ENCODE data around the gene RHOC. TPM values are rescaled to one million over a fixed set of nuclear protein-coding genes. Genes with fewer than 3 reads are reported as not detected.
"Not testable (repeated sequence)": the region's sequence is repeated elsewhere in the genome, so short reads cannot be mapped to it uniquely, and the experiment has no call there.

Gene RHOC
- 100 to 1,000 TPM; 214 to 263 (median 219) TPM for polyA plus RNA-seq (ENCODE audit: insufficient read length in 4 of 4)

DNA sequence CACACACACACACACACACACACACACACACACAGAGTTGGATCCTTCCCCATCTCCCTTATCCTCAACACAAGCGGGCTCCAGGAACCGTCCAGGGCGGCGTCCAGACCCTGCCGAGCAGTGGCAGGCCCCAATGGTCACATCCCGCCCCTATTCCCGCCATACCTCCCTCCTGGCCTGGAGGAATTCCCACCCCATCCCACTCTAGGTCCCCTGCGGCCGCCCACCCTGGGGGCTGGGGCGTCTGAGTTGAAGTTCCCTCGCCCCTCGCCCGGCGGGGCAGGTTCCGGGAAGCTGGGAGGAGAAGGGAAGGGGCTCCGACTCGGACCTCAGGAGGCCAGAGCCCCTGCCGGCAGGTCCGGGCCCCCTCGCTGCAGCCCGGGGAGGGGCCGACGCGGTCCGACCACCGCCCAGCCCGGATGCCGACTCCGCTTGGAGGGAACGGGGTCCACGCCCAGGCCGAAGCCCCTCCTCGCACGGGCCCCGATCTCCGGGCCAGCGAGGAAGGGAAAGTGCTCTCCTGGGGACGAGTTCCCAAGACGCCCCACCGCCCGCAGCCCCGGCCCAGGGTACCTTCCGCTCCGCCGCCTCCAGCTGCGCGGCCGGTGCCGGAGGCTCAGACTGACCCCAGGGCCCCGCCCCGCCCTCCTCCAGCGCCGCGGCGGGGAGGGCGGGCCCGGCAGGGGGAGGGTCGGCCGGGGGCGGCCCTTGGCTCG lies at the start of gene RHOC:
Gene RHOC (minus strand): TSS at position 623 of the 716 bp plus-strand sequence. CDS start 3,328 bp downstream, outside the sequence.
- no peak for DNase-seq (ENCODE audit: low read depth in 4 of 4, low spot score in 3 of 4)

DNA sequence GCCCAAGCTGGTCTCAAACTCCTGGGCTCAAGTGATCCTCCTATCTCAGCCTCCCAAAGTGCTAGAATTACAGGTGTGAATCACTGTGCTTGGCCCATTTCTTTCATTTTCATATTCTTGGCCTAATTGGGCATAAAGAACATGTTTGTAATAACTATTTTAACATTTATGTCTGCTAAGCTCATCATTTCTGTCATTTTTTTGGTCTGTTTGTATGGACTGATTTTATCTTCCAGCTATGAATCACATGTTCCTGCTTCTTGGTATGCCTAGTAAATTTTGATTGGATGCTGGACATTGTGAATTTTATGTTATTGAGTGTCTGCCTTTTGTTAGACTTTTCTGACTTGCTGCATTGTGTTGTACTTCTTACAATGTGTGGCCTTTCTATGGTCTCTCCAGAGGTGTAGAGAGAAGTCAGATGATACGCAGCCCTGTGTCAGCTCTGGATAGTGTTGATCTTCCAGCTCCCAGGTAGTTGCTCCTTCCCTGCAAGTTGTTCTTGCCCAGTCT lies 47.2 kb upstream of the RHOC start:
- no peak for DNase-seq (ENCODE audit: low read depth in 4 of 4, low spot score in 3 of 4)

DNA sequence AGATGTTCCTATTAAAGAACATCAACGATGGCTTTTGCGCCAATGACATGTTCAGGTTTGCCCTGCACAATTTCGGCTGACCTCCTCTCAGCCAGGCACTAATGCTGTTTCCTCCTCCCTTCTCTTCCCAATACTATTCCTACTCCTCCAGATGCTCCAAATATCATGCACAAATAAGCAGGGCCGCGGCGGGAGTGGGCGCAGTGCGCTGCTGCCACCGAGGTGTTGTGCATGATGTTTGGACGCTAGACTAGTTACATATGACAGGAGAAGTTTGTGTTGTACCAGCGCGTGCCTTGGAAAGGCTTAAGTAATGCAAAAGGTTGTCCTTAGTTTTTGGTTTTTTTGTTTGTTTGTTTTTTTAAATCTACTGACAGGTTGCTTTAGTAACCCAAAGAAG lies 41.5 kb upstream of the RHOC start:
- DNase-seq (ENCODE audit: low read depth in 4 of 4, low spot score in 3 of 4): no peak

DNA sequence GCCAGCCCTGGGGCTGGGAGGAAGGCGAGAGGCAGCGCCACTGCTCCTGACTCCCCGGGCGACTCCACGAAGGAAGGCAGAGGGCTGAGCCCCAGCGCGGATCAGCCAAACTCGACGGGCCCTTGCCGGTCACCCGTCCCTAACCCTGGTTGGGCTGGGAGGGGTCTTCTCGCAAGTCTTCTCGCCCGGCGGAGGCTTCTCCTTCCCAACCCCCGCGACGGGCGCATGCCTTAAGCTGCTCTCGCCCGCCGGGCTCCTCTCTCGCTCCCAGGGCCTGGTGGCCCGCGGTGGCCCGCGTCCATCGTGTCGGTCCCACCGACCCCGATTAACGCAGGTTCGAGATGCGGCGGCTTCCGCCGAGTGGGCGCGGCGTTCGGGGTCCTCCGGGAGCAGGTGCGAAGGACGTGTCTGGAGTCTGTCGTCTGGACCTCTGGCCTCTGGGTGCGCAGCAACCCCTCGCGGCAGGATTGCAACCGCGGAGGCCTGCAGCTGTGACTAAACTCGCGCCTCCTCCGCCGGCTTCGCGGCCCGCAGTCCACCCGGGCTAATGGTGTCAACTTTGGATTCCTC lies 37.2 kb upstream of the RHOC start:
- no peak for DNase-seq (ENCODE audit: low read depth in 4 of 4, low spot score in 3 of 4)

DNA sequence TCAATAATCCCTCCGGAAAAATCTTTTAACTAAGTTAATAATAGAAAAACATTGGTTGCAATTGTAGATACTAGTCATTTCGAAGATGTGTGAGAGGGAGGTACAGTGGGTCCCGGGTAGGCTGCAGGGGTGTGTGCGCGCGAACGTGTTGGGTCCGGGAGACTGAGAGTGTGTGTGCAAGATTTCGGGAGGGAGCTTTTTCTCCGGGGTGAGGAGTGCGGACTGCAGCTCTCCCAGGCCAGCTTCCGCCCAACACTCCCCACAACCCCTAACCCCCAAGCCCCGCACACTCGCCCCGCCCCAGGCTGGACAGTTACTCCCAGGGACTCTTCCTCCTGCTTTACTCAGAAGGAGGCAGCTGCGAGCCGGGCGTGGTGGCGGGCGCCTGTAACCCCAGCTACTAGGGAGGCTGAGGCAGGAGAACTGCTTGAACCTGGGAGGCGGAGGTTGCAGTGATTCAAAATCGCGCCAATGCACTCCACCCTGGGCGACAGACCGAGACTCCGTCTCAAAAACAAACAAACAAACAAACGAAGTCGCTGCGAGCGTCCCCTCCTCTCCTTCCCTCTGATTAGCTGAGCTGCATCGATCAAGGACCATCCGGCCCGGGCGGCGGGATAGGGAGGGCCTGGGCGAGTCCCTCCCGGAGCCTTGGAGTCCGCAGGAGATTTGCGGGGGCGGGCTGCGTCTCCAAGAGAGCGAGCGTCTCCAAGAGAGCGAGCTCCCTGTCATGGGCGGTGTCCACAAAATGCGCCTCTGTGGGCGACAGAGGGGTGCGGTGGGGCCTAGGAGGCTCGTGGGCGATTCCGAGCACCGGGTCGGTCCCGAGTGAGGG lies 36.5 kb upstream of the RHOC start:
- DNase-seq (ENCODE audit: low read depth in 4 of 4, low spot score in 3 of 4): no peak

DNA sequence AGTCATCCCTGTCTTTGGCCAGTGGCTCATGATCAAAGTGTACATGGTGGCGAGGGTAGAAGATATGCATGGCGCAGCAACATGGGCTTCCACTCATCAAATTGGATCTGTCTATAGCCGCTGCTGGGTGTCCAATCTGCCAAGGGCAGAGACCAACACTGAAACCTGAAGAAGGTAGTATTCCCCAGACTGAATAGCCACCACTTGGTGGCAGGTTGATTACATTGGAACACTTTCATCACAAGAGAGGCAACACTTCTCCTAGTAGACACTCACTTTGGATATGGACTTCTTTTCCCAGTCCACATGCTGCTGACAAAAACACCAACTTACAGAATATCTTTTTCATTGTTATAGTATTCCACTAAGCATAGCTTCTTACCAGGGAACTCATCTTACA lies 30.6 kb upstream of the RHOC start:
- no peak for DNase-seq (ENCODE audit: low read depth in 4 of 4, low spot score in 3 of 4)

DNA sequence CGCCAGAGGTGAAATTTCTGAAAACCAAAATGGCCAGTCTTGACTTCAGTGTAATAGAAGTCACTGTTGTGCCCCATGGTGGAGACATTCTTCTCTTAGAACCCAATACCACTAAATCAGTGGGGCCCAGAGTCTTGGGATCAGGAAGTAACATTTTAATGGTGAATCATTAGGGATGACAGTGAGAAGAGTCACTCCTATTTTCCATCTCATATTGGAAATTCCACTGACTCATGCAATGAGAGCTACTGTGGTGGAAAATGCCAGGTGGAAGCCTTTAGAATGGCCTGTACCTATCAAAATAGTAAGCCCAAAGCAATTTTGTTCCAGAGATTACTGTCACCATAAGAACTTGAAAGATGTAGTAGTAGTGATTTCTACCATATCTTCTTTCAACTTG lies 28.8 kb upstream of the RHOC start:
- DNase-seq (ENCODE audit: low read depth in 4 of 4, low spot score in 3 of 4): no peak

DNA sequence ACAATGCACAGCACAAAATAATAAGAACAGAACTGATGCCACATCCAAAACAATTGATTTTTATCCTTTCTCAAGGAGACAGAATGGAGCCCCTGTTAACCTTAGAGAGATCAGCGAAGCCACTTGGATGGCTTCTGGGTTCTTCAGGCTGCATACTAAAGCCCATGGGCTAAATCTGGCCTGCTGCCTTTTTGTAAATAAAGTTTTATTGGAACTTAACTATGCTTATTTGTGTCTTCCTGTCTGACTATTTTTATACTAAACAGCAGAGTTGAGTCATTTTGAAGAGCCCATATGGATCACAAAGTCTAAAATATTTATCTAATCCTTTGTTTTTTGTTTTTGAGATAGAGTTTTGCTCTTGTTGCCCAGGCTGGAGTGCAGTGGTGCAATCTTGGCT lies 24.5 kb upstream of the RHOC start:
- no peak for DNase-seq (ENCODE audit: low read depth in 4 of 4, low spot score in 3 of 4)

DNA sequence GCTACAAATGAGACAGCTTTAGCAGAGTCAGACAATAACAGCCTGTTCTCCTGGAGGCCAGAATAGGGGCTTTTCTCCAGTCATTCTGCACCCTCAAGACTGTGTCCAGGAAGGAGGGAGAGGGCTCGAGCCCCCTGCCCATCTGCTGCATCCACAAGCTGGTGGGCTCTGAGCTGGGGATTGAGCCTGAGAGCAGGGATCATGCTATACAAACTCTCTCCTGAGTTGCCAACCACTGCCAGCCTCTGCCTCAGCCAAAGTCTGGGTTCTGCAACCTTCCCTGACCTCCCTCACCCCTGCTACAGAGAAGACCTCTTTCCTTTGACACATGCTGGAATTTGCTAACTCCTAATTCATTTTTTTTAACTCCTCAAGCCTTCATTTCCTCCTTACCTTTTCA lies 23.0 kb upstream of the RHOC start:
- DNase-seq (ENCODE audit: low read depth in 4 of 4, low spot score in 3 of 4): no peak

DNA sequence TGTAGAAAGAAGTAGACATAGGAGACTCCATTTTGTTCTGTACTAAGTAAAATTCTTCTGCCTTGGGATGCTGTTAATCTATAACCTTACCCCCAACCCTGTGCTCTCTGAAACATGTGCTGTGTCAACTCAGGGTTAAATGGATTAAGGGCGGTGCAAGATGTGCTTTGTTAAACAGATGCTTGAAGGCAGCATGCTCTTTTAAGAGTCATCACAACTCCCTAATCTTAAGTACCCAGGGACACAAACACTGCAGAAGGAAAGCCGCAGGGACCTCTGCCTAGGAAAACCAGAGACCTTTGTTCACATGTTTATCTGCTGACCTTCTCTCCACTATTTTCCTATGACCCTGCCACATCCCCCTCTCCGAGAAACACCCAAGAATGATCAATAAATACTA lies 22.1 kb upstream of the RHOC start:
- DNase-seq (ENCODE audit: low read depth in 4 of 4, low spot score in 3 of 4): not testable (repeated sequence)

DNA sequence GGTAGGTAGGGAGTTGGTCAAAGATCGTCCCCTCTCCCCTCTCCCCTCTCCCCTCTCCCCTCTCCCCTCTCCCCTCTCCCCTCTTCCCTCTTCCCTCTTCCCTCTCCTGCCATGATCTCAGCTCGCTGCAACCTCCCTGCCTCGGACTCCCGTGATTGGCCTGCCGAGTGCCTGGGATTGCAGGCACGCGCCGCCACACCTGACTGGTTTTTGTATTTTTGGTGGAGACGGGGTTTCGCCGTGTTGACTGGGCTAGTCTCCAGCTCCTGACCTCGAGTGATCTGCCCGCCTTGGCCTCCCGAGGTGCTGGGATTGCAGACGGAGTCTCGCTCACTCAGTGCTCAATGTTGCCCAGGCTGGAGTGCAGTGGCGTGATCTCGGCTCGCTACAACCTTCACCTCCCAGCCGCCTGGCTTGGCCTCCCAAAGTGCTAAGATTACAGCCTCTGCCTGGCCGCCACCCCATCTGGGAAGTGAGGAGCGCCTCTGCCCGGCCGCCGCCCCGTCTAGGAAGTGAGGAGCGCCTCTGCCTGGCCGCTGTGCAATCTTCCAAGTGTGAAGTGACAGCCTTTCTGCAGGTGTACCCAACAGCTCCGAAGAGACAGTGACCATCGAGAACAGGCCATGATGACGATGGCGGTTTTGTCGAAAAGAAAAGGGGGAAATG lies 21.5 kb upstream of the RHOC start:
- DNase-seq (ENCODE audit: low read depth in 4 of 4, low spot score in 3 of 4): not testable (repeated sequence)

DNA sequence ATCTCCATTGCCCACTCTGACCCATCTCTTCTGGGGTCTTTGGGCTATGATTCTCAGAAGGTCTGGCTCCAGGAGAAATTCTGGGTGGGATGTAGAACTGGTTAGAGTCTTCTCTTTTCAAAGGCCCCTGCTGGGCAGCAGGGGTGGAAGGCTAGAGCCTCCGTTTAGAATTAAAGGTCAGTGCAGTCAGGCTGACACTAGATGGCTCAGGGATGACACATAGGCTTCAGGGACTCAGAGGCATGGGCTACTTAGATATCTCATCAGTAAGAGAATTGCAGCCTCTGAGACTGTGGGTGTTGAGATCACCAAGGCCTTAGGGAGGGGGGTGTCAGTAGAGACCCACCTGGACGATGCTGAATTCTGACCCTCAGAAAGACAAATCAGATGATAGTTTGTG lies 20.8 kb upstream of the RHOC start:
- no peak for DNase-seq (ENCODE audit: low read depth in 4 of 4, low spot score in 3 of 4)

DNA sequence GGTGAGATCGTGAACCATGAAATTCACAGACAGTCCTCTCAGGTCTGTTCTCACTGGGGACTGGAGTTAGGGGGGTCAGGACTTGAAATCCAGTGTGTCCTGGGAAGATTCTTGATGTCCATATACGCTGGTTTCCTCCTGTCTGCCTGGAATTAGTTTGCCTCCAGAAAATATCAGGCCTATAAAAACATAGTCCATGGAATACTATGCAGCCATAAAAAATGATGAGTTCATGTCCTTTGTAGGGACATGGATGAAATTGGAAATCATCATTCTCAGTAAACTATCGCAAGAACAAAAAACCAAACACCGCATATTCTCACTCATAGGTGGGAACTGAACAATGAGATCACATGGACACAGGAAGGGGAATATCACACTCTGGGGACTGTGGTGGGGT lies 17.3 kb upstream of the RHOC start:
- not testable (repeated sequence) for DNase-seq (ENCODE audit: low read depth in 4 of 4, low spot score in 3 of 4)

DNA sequence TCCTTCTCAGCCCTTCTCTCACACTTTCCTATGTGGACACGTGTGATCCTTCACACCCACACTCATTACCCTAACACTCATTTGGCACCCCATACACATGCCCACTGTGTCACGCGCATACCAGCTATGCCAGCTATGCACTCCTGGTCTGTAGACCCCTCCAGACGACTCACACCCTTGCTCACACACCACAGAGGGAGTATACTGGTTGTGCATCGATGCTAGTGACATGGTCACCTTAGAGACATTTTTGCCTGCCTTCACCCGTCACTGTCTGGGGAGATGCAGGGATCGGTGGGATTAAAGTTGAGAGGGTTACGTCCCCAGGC lies 16.5 kb upstream of the RHOC start:
- no peak for DNase-seq (ENCODE audit: low read depth in 4 of 4, low spot score in 3 of 4)

DNA sequence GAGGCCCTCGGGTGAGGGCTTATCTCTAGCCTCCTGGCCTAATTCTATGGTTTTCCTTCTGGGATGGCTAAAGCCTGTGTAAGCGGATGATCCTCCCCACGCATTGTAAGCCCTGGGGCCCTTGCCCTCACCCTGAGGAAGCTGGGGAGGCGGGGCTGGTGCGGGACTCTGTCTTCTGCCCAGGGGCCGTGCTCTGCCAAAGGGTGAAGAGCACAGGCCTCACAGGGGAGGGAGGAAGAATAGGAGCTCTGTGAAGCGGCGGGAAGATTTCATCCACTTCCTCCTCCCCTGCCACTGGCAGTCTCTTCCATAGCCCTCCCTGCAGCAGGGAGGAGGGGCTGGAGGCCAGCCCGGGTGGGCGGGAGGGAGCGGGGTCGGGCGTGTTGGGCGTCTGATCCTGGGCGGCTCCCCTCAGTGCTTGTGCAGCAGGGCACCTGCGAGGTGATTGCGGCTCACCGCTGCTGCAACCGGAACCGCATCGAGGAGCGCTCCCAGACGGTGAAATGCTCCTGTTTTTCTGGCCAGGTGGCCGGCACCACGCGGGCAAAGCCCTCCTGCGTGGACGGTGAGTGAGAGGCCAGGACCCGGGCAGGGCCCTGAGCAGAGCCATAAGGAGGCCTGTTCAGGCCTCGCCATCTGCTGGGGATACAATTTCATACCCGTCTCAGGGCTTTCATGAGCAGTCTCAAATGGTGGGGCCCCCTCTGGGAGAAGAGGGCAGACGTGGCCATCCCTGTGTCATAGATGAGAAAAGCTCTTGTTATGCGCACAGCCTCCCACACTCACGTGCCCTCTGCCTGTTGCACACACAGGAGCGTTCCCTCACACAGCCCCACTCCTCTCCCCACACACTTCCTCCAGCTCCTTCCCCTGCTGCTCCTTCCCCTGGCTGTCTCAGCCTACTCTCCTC lies 15.9 kb upstream of the RHOC start:
- DNase-seq (ENCODE audit: low read depth in 4 of 4, low spot score in 3 of 4): no peak

DNA sequence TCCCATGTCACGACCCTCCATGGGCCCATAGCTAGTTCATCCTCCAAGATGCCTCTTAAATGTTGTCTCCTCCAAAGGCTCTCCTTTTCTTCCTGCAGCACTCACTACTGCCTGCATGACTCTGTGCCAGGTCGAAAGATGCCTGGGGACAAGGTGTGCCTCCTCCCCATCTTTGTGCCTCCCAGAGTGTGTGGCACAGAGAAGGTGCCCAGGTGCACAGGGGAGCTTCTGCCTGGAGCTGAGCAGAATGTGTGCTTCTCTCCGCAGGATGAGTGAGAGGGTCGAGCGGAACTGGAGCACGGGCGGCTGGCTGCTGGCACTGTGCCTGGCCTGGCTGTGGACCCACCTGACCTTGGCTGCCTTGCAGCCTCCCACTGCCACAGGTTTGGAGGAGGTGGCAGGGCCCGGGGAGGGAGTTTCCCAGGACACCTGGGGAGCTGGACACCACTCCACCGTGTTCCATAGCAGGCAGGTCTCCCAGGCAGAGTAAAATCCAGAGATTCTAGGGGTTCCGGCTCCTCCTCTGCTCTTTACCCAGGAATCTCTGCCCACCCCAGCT lies 15.1 kb upstream of the RHOC start:
- DNase-seq (ENCODE audit: low read depth in 4 of 4, low spot score in 3 of 4): no peak

DNA sequence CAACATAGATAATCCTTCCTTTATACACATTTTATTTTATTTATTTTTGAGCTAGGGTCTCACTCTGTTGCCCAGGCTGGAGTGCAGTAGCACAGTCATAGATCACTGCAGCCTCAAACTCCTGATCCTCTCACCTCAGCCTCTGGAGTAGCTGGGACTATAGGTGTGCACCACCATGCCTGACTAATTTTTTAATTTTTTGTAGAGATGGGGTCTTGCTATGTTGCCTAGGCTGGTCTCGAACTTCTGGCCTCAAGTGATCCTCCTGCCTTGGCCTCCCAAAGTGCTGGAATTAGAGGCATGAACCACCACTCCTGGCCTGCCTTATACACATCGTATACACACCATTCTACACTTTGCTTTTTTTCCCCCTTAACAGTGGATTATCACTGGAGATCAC lies 14.4 kb upstream of the RHOC start:
- not testable (repeated sequence) for DNase-seq (ENCODE audit: low read depth in 4 of 4, low spot score in 3 of 4)

DNA sequence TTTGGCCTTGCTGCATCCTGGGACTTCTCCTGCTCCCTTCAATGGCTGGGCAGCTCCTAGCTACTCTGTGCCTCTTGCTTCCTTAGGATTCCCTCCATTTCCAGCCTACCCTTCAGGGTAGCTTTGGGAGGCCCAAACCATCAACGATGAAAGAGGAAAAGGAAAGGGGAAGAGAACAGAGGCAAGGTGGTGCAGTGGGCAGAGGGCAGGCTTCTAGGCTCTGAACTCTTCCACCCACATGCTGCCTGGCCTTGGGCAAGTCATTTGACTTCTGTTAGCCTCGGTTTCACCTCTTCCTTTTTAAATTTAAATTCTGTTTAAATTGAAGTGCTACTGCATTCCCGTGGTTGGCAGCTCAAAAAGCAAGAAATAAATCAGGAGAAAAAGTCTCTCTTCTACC lies 13.9 kb upstream of the RHOC start:
- no peak for DNase-seq (ENCODE audit: low read depth in 4 of 4, low spot score in 3 of 4)

DNA sequence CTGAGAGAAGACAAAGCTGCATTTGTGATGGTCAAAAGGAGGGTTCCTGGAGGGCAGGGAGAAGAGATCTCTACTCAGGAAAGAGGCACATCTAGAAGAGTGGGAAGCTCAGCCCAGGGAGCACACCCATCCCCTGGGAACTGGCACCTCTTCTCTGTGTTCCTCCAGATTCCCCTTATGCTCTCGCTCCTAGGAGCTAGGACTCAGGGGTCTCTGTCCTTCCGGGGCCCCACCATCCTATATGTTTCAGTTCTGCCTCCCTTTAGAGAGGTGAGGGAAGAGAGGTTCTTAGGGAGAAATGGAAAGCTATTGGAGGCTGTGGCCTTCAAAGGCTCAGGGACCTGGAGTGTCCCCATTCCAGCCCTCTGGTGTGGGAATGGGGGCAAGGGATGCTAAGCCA lies 12.8 kb upstream of the RHOC start:
- no peak for DNase-seq (ENCODE audit: low read depth in 4 of 4, low spot score in 3 of 4)
